NCI-H345 treated with DMSO at 0.1 percent for 48 hours (cell line): ENCODE measurements around the gene KLHDC3.
"Not testable (repeated sequence)": the region's sequence is repeated elsewhere in the genome, so short reads cannot be mapped to it uniquely, and the experiment has no call there.

ENCODE experiments used
- DNase-seq: peaks from one replicate; lab custom pipeline; 2025; ENCODE audit not compliant: unreplicated experiment; lab: John Stamatoyannopoulos, UW

The KLHDC3 gene

GRCh38 chr6:42987533-42988451 lies 26.3 kb upstream of the KLHDC3 start:
- no peak for DNase-seq

DNA sequence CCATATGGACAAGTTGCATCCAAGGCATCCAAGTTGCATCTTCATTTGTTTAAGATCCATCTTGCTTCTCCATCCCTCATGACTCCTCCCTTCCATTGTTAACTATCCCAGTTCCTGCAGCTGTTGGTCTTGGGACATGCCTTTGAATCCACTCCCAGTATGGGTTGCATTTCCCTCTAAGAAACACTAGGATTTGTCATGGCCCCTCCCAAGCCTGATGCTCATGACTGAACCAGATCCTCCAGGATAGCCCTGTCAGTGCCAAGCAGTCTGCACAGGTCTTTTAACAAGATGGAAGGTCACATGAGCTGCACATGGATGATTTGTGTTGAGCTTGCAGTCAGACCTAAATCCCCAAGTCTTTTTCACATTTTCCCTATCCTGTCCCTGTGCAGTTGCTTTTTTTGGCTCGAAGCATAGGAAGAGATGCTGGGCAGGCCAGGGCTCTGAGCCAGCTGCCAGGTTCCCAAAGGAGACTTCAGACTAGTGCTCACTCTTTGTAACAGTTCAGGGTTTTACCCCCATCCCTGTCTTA lies 25.5 kb upstream of the KLHDC3 start:
- DNase-seq, result no peak

- DNase-seq, result no peak
These were observed 24.1 kb upstream of the KLHDC3 start for GRCh38 chr6:42989923-42990322.

GRCh38 chr6:42993445-42993844 lies 20.6 kb upstream of the KLHDC3 start:
- DNase-seq, result no peak

- no peak for DNase-seq
These were observed 17.5 kb upstream of the KLHDC3 start for GRCh38 chr6:42996513-42996912.

- not testable (repeated sequence) for DNase-seq
These were observed 15.8 kb upstream of the KLHDC3 start for GRCh38 chr6:42998205-42998604.

- no peak for DNase-seq
These were observed 12.2 kb upstream of the KLHDC3 start for GRCh38 chr6:43001843-43002242.

DNA sequence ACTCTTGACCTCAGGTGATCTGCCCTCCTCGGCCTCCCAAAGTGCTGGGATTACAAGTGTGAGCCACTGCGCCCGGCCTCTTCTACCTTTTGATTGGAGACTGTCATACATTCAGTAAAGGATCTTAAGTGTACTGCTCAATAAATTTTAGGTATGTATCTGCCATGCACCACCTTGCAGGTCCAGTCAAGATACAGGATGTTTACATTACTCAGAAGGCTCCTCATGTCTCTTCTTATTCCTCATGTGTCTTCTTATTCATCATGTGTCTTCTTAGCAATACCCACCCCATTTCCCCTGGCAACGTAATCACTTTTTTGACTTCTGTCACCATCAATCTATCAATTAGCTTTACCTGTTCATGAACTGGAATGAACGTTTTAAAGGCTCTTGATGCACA lies 8.2 kb upstream of the KLHDC3 start:
- DNase-seq, result no peak

DNA sequence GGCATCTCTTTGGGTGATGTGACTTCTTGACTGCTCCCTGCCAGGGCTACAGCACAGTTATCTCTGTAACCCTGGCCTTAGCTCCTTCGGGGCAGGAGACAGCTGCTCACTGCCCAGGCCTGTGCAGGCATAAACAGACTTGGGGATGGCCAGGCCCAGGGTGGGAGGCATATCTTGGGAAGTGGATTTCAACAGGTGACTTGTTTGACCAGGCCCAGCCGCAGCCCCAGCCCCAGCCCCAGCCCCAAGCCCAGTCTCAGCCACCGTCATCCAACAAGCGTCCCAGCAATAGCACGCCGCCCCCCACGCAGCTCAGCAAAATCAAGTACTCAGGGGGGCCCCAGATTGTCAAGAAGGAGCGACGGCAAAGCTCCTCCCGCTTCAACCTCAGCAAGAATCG lies 7.8 kb upstream of the KLHDC3 start:
- no peak for DNase-seq

- DNase-seq, result no peak
These were observed 6.9 kb upstream of the KLHDC3 start for GRCh38 chr6:43007126-43007525.

GRCh38 chr6:43009124-43009523 lies 4.9 kb upstream of the KLHDC3 start:
- DNase-seq, result no peak

- DNase-seq, result no peak
These were observed 2.8 kb upstream of the KLHDC3 start for GRCh38 chr6:43011207-43011606.

DNA sequence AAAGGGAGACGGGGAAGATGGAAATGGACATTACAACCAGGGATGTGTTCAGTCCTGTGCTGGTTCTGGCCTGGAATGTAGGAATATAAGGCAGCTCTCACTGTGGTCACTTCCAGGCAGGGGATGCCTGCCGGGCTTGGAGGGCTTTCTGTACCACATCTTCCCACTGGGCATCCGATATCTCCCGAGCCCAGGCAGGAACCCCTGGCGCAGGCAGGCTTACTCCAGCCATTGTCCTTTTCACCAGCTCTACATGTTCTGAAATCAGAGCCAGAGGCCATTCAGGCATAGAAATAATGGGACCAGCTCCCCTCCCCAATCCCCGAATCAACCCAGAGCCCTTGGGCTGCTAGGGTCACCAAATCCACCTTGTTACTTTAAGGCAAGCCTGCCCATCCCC lies 1.7 kb upstream of the KLHDC3 start:
- DNase-seq, result no peak

- no peak for DNase-seq
These were observed 779 bp upstream of the KLHDC3 start for GRCh38 chr6:43013097-43013842.

GRCh38 chr6:43014434-43014909 lies 423 bp downstream of the KLHDC3 start:
- DNase-seq, result no peak

GRCh38 chr6:43016176-43016942 lies 2.3 kb downstream of the KLHDC3 start:
- DNase-seq, result no peak

GRCh38 chr6:43016943-43017334 lies 2.9 kb downstream of the KLHDC3 start:
- DNase-seq, result no peak

- no peak for DNase-seq
These were observed 5.1 kb downstream of the KLHDC3 start for GRCh38 chr6:43019152-43019551.

- no peak for DNase-seq
These were observed 6.1 kb downstream of the KLHDC3 start for GRCh38 chr6:43020052-43020705.

DNA sequence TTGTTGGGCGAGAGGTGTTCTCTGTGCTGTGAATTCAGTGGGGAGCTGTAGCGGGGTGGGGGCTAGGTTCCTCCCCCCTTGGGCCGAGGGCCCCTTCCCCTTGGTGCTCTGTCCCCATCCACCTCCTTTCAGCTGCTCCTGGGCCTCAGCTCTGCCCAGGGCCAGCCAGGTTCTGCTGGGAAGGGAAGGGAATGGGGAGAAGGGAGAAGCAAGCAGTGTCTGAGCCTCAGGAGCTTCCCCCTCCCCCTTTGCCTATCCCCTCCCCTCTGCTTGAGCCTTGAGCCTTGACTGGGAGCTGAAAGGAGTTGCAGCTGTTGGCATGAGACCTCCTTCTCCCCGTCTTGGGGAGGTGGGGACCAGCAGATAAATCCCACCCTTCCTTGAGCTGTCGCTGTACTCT lies 6.8 kb downstream of the KLHDC3 start:
- DNase-seq, result no peak
